Large intestine (tissue), 3 donors: Measurements from ENCODE around the gene MED8. TPM values are rescaled to one million over a fixed set of nuclear protein-coding genes. Genes with fewer than 3 reads are reported as not detected.
"Not testable (repeated sequence)": the region's sequence is repeated elsewhere in the genome, so short reads cannot be mapped to it uniquely, and the experiment has no call there.

ENCODE experiments used
- DNase-seq, 2 donors: peaks; one replicate each; pipeline versions ENCODE4 v3.0.0 to v3.0.0-alpha.2; 2013
- H3K27ac ChIP-seq: one replicate; pipeline ENCODE4 v1.5.1; 2013; ENCODE audit warnings: low read length
- H3K27me3 ChIP-seq: 2 replicates; pipeline ENCODE4 v1.6.1; 2013; ENCODE audit warnings: low read length; ENCODE audit not compliant: control insufficient read depth, insufficient read depth
- H3K36me3 ChIP-seq: 2 replicates; pipeline ENCODE4 v1.6.1; 2013; ENCODE audit warnings: low read length; ENCODE audit not compliant: control insufficient read depth, insufficient read depth
- H3K4me1 ChIP-seq: one replicate; pipeline ENCODE4 v1.6.1; 2013; ENCODE audit warnings: low read length; ENCODE audit not compliant: control insufficient read depth, insufficient read depth
- H3K4me3 ChIP-seq: one replicate; pipeline ENCODE4 v1.5.1; 2013; ENCODE audit warnings: low read length
- H3K9me3 ChIP-seq: one replicate; pipeline ENCODE4 v1.6.1; 2013; ENCODE audit warnings: mild to moderate bottlenecking, low read depth, low read length, moderate library complexity; ENCODE audit not compliant: control insufficient read depth
- WGBS: methylation state at CpG from one replicate; pipeline ENCODE4 v1.1.5; 2013; ENCODE audit warnings: low lambda C conversion rate; ENCODE audit not compliant: insufficient coverage; 5-methylcytosine and 5-hydroxymethylcytosine counted together
- polyA plus RNA-seq: library from polyadenylated mRNA; unstranded; fragments of 120-200 nt; gene quantifications from one replicate; pipeline ENCODE4 v1.2.1, GENCODE V29; 2013

MED8 gene
- polyA plus RNA-seq, 1 donor = 36.5 TPM

GRCh38 chr1:43421976-43422750 is 32.6 kb upstream of the MED8 start:
- Histone ChIP-seq H3K27ac (no peak overlapping the region), H3K4me1 (no peaks in the 10 kb centered on the region), H3K27me3 (no peaks in the 10 kb centered on the region), H3K36me3 (peaks cover 97% of the 10 kb centered on the region), H3K4me3 (no peak overlapping the region), H3K9me3 (peaks cover 10% of the 10 kb centered on the region)
- WGBS = no CpG with 5 or more reads among the region's 12 CpGs
- DNase-seq = no peak

GRCh38 chr1:43421396-43421795 is 31.8 kb upstream of the MED8 start:
- DNase-seq = no peak
- Histone ChIP-seq H3K27me3 (no peaks in the 10 kb centered on the region), H3K36me3 (peaks cover 97% of the 10 kb centered on the region), H3K4me1 (no peaks in the 10 kb centered on the region), H3K9me3 (peaks cover 10% of the 10 kb centered on the region), H3K27ac (no peak overlapping the region), H3K4me3 (no peak overlapping the region)
- no CpG with 5 or more reads among the region's 6 CpGs for WGBS

GRCh38 chr1:43420874-43421273 is 31.3 kb upstream of the MED8 start:
- WGBS = no CpG with 5 or more reads among the region's 10 CpGs
- H3K4me1 ChIP-seq = no peaks in the 10 kb centered on the region
- peaks cover 10% of the 10 kb centered on the region for H3K9me3 ChIP-seq
- no peak overlapping the region for H3K27ac ChIP-seq
- no peaks in the 10 kb centered on the region for H3K27me3 ChIP-seq
- DNase-seq = no peak
- peaks cover 96% of the 10 kb centered on the region for H3K36me3 ChIP-seq
- no peak overlapping the region for H3K4me3 ChIP-seq

GRCh38 chr1:43419627-43420425 is 30.2 kb upstream of the MED8 start:
- Histone ChIP-seq H3K4me1 (no peaks in the 10 kb centered on the region), H3K36me3 (peaks cover 94% of the 10 kb centered on the region), H3K27ac (no peak overlapping the region), H3K27me3 (no peaks in the 10 kb centered on the region), H3K4me3 (no peak overlapping the region), H3K9me3 (peaks cover 10% of the 10 kb centered on the region)
- WGBS = no CpG with 5 or more reads among the region's 13 CpGs
- DNase-seq = no peak

GRCh38 chr1:43418858-43419257 is 29.3 kb upstream of the MED8 start:
- Histone ChIP-seq H3K4me1 (no peaks in the 10 kb centered on the region), H3K9me3 (peaks cover 10% of the 10 kb centered on the region), H3K27me3 (no peaks in the 10 kb centered on the region), H3K4me3 (no peak overlapping the region), H3K36me3 (peaks cover 85% of the 10 kb centered on the region), H3K27ac (no peak overlapping the region)
- no peak for DNase-seq
- WGBS = 100% methylated on average over 3 of the region's 4 CpGs

- Histone ChIP-seq H3K9me3 (no peaks in the 10 kb centered on the region), H3K4me3 (no peak overlapping the region), H3K36me3 (peaks cover 60% of the 10 kb centered on the region), H3K27me3 (no peaks in the 10 kb centered on the region), H3K4me1 (no peaks in the 10 kb centered on the region), H3K27ac (no peak overlapping the region)
- 100% methylated on average over 1 of the region's 5 CpGs for WGBS
- no peak for DNase-seq
Observed at GRCh38 chr1:43415901-43416300, 26.3 kb upstream of the MED8 start.

GRCh38 chr1:43414634-43415223 is 25.1 kb upstream of the MED8 start:
- H3K9me3 ChIP-seq = no peaks in the 10 kb centered on the region
- H3K36me3 ChIP-seq = peaks cover 49% of the 10 kb centered on the region
- peak; percentile 32 to 45 for DNase-seq
- no peaks in the 10 kb centered on the region for H3K27me3 ChIP-seq
- no peak overlapping the region for H3K27ac ChIP-seq
- no peak overlapping the region for H3K4me3 ChIP-seq
- no CpG with 5 or more reads among the region's 5 CpGs for WGBS
- no peaks in the 10 kb centered on the region for H3K4me1 ChIP-seq

- peaks cover 44% of the 10 kb centered on the region for H3K36me3 ChIP-seq
- not testable (repeated sequence) for H3K4me1 ChIP-seq, H3K27me3 ChIP-seq, H3K27ac ChIP-seq, H3K9me3 ChIP-seq, DNase-seq, H3K4me3 ChIP-seq
- 100% methylated on average over 1 of the region's 1 CpG for WGBS
Observed at GRCh38 chr1:43413426-43413825, 23.8 kb upstream of the MED8 start.

GRCh38 chr1:43410571-43410970 is 21.0 kb upstream of the MED8 start:
- Histone ChIP-seq H3K9me3 (no peaks in the 10 kb centered on the region), H3K4me3 (no peak overlapping the region), H3K27ac (no peak overlapping the region), H3K27me3 (no peaks in the 10 kb centered on the region), H3K36me3 (peaks cover 33% of the 10 kb centered on the region), H3K4me1 (peaks cover 6% of the 10 kb centered on the region)
- WGBS = no CpG with 5 or more reads among the region's 3 CpGs
- no peak for DNase-seq

- no CpG with 5 or more reads among the region's 2 CpGs for WGBS
- no peak for DNase-seq
- Histone ChIP-seq H3K4me1 (peaks cover 6% of the 10 kb centered on the region), H3K27me3 (no peaks in the 10 kb centered on the region), H3K36me3 (peaks cover 42% of the 10 kb centered on the region), H3K9me3 (no peaks in the 10 kb centered on the region), H3K4me3 (no peak overlapping the region), H3K27ac (no peak overlapping the region)
Observed at GRCh38 chr1:43405876-43406234, 16.3 kb upstream of the MED8 start.
